GM18498 (cell line): ENCODE results near the gene ASIC1.

Source experiments
- ATAC-seq: cut with Tn5 transposase; IDR thresholded peaks from one replicate; pipeline ENCODE4 v1.9.1; 2021; ENCODE audit warnings: mild to moderate bottlenecking, moderate library complexity; ENCODE audit not compliant: unreplicated experiment

ASIC1 gene

GRCh38 chr12:50060120-50060468, 2.7 kb downstream of the ASIC1 start:
- no peak for ATAC-seq

DNA sequence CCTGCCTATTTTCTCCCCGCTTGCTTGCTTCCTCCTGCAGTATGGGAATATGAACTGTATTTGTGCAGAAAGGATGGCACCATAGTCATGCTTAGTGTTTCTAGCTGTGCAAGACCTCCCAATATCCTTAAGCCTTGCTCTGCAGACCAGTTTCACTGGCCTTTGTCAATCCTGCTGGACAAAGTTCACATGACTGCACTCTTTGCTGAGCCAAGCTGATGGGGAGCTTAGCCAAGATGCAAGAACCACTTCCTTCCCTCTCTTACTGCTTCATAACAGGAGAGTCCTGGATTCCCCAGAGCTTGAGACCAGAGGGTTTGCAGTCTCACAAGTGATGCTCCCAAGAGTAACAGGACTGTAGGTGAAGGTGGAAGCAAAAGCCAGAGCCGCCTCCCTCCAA, 3.8 kb downstream of the ASIC1 start:
- ATAC-seq: no peak

DNA sequence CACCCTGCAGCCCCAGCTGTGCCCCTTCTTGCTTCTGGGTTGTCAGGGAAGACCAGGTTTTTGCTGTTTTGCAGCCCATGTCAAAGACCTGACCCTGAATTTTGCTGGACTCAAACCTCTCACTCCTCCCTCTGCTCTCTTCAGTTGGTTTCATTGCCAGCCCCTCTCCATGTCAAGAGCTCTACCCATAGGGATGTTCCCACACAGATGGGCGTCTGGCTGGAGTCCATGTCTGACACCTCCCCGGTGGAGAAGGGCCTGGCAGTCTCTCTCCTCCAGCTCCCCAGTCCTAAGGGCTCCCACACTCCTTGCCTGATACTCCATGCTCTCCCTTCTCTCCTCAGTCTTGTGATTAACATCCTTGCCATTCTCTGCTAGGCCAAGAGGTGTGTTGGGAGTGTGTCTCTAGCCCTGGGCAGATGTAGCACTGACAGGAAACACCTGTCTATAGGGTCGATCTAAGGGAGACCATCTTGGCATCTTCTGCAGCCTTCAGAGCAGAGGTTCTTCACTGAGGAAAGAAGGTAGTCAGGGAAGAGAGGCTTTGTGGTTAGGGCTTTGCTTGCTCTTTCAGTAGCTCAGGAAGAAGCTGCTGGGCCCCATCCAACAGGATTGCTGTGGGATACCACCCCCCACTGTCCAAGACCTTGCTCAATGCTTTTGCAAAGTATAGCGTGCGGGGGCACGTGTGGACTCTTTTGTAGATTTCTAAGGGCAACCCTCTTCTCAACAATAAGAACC, 4.7 kb downstream of the ASIC1 start:
- no peak for ATAC-seq

GRCh38 chr12:50062728-50063460, 5.5 kb downstream of the ASIC1 start:
- ATAC-seq: no peak

DNA sequence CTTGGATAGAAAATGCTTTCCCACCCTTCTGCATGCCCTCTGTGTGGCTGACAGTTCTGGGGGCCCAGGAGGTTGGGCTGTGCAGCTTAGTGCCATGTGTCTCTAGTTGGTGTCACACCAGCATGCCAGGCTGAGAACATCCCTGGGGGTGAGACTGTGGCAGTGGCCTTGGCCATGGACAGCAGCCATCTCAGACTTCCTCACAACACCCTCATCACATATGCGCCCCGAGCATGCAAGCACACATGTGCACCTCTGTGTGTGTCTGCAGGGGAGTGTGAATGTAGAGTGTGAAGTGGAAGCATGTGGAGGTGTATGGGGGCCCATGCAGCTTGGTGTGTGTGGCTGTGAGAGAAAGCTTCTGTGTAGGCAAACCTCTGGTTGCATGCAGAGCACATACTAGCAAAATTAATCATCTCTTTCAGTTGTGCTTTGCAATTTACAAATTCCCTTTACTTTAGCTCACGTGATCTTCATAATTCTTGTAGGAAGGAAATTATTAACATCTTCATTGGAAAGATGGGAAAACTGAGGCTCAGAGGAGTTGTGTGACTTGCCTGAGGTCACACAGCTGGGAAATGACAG, 8.4 kb downstream of the ASIC1 start:
- no peak for ATAC-seq

GRCh38 chr12:50066402-50066801, 9.0 kb downstream of the ASIC1 start:
- no peak for ATAC-seq

DNA sequence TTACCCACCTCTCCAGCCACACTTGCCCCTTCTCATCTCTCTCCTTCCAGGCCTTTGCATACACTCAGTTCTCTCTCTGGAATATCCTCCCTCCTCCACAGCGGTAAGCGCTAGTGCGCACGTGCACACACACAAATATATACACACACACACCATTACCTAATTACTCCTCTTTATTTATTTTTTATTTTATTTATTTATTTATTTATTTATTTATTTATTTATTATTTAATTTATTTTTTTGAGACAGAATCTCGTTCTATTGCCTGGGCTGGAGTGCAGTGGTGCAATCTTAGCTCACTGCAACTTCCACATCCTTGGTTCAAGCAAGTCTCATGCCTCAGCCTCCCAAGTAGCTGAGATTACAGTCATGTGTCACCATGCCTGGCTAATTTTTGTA, 11.7 kb downstream of the ASIC1 start:
- no peak for ATAC-seq

DNA sequence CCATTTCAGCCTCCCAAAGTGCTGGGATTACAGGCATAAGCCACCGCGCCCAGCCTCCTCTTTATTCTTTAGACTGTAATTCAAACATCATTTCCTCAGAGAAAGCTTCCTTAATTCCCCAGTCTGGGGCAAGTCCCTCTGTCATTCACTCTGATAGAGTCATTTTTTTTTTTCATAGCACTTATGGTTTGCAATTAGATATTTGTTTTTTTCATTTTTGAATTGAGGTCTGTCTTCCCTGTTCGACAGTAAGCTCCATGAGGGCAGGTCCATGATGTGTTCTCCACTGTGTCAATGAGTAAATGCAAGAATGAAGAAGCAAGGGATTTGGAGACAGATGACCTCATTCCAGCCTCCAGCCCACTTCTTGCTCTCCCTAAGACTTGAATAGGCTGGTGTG, 12.1 kb downstream of the ASIC1 start:
- ATAC-seq: no peak

DNA sequence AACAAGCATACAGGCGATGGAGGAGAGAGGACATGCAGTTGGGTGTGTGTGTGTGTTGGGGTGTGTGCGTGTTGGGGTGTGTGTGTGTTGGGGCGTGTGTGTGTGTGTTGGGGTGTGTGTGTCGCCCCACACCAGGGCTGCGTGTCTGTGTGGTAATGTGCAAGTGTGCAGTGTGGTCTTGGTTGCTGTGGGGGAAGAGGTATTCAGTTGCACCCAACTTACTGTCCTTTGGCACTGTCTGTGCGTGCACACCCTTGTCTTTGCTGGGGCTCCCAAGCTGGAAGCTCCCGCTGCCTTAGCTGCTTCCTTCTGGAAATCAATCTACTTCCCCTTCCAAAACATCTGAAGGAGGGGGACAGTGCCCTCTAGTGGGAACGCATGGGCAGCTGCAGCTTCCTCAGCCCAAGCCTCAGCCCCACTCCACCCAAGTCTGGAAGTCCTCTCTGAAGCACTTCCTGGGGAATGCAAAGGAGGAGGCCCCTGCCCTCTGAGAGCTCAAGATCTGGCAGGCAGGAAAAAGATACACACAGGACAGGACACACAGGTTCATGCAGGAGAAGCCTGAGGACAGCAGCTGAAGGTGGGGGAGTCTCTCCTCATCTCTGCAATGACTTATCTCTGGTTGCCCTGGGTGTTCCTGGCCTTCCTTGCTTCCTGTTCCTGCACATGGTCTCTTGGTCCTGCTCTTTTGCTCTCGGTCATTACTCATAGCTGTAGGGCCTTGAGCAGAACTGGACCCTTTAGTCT, 13.1 kb downstream of the ASIC1 start:
- ATAC-seq: no peak

- ATAC-seq: no peak
Observed at GRCh38 chr12:50072198-50072907, 15.0 kb downstream of the ASIC1 start.

GRCh38 chr12:50073206-50073605, 15.8 kb downstream of the ASIC1 start:
- ATAC-seq: no peak

- no peak for ATAC-seq
Observed at GRCh38 chr12:50073712-50074111, 16.3 kb downstream of the ASIC1 start.

GRCh38 chr12:50074936-50075807, 17.8 kb downstream of the ASIC1 start:
- ATAC-seq: peak; percentile 86

- ATAC-seq: no peak
Observed at GRCh38 chr12:50075808-50076170, 18.4 kb downstream of the ASIC1 start.

DNA sequence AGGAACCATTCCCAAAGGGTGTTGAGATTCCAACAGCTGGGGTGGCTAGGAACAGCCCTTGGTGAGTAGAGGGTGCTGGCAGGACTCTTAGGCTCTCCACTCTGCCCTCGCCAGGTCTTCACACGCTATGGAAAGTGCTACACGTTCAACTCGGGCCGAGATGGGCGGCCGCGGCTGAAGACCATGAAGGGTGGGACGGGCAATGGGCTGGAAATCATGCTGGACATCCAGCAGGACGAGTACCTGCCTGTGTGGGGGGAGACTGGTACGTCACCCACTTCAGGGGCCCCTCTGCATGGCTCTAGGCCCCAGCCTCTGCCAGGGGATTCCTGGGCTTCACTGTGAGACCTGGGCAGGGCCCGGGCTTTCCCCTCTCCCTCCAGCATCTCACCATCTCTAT, 19.7 kb downstream of the ASIC1 start:
- ATAC-seq: no peak

DNA sequence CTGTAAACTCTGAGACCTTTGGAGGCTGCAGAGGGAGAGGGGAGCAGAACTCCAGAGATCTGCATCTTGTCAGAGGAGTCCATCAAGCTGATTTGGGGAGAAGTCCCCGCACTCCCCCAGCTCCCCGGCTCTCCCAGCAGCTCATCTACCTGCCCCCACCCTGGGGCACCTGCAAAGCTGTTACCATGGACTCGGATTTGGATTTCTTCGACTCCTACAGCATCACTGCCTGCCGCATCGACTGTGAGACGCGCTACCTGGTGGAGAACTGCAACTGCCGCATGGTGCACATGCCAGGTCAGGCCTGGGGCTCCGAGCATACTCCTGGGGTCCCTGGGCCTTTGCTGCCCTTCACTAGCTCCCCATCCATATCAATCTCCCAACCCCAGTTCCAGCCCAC, 20.9 kb downstream of the ASIC1 start:
- no peak for ATAC-seq

DNA sequence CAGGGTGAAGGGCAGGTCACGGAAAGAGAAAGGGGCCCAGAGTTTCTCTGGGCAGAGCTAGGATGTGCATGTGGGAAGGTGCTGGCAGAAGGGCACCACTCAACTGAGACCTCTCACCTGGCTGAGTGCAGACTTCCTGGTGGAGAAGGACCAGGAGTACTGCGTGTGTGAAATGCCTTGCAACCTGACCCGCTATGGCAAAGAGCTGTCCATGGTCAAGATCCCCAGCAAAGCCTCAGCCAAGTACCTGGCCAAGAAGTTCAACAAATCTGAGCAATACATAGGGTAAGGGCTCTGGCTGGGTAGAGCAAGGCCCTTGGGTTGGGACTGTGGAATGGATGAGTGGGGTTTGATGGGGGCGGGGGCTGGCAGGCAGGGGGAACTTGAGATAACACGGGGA, 22.4 kb downstream of the ASIC1 start:
- ATAC-seq: no peak

DNA sequence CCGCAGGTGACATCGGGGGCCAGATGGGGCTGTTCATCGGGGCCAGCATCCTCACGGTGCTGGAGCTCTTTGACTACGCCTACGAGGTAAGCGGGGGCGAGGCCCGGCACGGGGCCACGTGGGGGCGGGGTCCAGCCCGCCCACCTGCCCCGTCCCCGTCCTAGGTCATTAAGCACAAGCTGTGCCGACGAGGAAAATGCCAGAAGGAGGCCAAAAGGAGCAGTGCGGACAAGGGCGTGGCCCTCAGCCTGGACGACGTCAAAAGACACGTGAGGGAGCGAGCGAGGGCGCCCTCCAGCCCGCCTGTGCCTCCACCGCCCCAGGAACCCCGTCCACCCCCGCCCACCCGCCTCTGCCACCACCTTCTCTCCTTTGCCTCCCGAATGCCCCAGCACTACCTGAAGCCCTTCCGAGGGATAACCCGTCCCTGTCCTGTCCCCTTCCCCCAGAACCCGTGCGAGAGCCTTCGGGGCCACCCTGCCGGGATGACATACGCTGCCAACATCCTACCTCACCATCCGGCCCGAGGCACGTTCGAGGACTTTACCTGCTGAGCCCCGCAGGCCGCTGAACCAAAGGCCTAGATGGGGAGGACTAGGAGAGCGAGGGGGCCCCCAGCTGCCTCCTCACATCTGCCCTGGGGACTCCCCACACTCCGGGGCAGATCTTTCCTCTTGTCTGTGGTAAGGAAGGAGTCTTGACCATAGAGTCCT, 23.9 kb downstream of the ASIC1 start:
- no peak for ATAC-seq

- ATAC-seq: no peak
Observed at GRCh38 chr12:50082644-50083043, 25.2 kb downstream of the ASIC1 start.
